ENCODE measurements around the gene IFNK.

IFNK gene

DNA sequence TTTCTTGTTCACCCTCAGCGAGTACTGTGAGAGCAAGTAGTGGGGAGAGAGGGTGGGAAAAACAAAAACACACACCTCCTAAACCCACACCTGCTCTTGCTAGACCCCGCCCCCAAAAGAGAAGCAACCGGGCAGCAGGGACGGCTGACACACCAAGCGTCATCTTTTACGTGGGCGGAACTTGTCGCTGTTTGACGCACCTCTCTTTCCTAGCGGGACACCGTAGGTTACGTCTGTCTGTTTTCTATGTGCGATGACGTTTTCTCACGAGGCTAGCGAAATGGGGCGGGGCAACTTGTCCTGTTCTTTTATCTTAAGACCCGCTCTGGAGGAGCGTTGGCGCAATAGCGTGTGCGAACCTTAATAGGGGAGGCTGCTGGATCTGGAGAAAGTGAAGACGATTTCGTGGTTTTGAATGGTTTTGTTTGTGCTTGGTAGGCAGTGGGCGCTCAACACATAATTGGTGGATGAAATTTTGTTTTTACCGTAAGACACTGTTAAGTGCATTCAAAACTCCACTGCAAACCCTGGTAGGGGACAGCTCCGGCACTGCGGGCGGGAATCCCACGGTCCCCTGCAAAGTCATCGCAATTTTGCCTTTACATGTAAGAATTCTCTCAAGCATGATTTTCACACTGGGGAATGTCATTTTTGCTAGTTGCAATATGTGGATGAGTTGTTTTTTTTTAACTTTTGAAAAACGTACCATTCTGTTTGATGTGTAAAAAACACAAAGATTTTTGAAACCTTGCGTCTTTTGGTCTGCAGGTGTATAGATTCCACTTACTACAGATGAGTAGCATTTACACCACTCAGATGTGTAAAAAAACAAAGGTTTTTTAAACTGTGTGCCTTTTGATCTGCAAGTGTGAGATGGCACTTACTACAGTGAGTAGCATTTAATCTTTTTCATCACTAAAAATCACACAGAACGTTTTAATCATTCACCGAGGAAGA, 49.8 kb downstream of the IFNK start:
- peak; percentile 99 for DNase-seq
